Measurements from ENCODE around the gene SARS2.
"Not testable (repeated sequence)": the region's sequence is repeated elsewhere in the genome, so short reads cannot be mapped to it uniquely, and the experiment has no call there.

SARS2 gene, protein sequence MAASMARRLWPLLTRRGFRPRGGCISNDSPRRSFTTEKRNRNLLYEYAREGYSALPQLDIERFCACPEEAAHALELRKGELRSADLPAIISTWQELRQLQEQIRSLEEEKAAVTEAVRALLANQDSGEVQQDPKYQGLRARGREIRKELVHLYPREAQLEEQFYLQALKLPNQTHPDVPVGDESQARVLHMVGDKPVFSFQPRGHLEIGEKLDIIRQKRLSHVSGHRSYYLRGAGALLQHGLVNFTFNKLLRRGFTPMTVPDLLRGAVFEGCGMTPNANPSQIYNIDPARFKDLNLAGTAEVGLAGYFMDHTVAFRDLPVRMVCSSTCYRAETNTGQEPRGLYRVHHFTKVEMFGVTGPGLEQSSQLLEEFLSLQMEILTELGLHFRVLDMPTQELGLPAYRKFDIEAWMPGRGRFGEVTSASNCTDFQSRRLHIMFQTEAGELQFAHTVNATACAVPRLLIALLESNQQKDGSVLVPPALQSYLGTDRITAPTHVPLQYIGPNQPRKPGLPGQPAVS

DNA sequence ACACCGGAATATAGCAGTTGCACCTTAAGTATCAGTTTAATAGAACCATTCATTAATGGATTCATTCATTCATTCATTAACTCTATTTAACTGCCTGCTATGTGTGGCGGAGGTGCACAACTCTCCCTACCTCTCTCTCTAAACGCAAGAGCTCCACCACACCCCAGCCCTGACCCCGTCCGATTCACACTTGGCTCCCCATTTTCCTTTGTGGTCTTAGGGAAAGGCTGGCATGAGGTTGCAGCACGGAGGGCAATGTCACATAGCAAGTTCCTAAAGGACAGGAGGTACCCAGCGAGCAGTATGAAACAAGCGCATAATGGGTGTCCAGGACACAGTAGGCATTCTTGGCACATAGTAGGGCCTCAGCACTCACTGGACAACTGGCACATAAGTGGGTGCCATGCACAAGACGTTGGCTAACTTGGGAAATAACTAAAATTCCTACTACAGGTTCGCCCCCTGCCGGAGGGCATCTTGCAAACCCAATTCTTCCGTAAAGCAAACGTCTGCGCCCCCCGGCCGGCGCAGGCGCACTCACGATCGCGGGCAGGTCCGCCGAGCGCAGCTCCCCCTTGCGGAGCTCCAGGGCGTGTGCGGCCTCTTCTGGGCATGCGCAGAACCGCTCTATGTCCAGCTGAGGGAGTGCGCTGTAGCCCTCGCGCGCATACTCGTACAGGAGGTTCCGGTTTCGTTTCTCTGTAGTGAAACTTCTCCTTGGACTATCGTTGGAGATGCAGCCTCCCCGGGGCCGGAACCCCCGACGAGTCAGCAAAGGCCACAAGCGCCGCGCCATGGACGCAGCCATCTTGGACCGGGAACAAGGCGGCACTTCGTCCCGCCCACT lies at the start of gene SARS2:
Gene SARS2 (minus strand): TSS at position 835 of the 847 bp plus-strand sequence. CDS start 27 bp downstream, at position 808.
- DNase-seq, result peak; percentile 89

DNA sequence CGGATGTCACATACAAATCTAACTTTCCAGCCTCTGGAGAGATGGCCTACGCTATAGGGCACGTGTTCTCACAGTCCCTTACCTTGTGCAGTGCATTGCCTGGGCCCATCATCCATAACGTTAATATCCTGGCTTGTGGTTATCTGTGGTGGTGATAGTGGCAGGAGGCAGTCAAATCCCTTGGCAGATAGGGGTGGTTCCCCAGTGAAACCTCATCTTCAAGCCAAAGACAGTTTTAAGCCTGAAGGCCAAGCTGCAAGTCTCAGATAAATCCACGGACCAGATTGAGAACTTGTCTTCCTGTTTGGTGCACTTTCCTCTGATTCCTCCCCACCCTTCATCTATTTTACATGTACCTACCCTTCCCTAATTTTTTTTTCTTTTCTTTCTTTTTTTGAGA lies 49.2 kb upstream of the SARS2 start:
- no peak for DNase-seq

DNA sequence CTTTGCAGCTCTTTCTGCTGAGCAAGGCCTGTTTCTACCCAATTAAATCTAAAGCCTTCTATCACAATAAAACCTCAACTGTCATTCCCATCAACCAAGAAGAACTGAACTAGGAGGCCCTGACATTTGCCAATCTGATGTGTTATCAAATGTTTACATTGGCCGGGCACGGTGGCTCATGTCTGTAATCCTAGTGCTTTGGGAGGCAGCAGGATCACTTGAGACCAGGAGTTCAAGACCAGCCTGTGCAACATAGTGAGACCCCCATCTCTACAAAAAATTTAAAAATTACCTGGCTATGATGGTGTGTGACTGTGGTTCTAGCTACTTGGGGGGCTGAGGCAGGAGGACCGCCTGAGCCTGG lies 47.7 kb upstream of the SARS2 start:
- DNase-seq, result no peak

DNA sequence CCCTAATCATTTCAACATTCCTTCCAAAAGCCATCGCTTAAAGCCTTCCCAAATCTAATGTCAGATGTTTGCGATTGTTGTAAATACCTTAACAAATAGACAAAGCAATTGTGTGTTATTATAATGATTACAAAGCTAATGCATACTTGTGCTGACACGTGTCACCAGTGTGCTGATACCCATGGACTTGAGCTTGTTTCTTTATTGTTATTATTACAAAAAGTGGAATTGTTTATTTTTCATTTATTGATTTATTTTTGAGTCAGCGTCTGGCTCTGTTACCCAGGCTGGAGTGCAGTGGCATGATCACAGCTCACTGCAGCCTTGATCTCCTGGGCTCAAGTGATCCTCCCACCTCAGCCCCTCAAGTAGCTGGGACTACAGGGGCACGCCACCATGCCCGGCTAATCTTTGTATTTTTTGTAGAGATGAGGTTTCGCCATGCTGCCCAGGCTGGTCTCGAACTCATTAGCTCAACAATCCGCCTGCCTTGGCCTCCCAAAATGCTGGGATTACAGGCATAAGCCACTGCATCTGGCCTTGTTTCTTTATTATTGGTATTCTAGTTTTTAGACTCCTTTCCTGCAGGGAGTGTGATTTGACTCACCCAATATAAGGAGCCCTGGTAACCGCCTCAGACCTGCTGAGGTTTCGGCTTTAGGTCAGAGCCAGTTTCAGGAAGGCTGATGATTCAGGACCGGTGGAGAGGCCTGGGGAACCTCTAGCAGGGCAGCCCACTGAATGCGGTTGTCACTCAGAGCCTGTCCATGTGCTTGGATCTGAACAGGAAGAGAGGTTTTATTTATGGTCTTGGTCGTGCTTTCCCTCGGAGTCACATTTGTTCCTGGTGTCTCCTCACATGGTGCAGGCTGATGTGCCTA lies 47.1 kb upstream of the SARS2 start:
- DNase-seq, result no peak

DNA sequence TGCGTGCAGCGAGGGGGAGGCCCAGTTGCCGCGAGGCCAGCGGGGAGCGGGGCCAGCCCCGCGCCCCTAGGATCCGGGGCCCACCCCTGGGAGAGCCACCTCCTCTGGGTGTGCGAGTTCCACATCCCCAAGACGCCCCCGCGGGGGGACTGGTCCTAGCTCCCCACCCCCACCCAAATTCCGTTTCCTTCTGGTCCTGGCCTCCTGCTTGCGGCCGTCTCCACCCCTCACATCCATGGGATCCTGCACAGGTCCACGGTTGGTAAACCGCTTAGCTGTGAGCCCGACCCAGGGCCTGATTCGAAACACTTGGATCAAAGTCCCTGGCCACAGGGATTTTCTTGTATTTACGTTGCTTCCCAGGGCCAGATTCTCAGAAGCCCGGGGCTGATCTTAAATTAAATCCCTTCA lies 45.3 kb upstream of the SARS2 start:
- peak; percentile 41 for DNase-seq

DNA sequence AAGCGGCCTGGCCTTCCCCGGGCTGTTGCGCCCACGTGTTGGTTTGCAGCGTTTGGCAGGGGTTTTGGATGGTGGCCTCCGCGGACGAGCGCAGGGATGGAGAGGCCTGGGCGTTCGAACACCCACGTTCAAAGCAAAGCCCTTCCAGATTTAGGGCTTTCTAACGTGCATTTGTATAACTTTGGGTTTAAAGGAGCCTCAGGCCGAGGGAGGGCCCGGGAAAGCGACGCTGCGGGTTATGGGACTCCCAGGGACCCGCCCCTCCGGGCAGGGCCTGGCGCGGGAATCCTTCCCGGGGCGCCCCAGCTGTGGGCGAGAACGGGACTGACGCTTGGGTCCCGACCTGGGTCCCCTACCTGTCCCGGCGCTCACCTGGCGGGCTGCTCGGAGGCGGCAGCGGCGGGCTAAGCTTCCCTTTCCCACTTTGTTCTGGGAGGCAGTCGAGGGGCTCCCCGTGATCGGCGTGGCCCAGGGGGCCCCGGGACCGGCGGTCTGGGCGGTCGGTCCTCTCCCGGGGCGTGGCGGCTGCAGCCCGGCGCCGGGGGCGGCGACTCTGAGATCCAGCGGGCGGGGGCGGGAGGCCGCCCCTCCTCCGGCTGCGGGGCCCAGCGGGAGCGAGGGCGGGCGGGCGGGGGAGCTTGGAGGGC lies 44.8 kb upstream of the SARS2 start, which contains the start of gene FBXO17:
Gene FBXO17 (minus strand): TSS at position 529 of the 647 bp plus-strand sequence. CDS start 25,423 bp downstream, outside the sequence.
- peak; percentile 69 for DNase-seq

DNA sequence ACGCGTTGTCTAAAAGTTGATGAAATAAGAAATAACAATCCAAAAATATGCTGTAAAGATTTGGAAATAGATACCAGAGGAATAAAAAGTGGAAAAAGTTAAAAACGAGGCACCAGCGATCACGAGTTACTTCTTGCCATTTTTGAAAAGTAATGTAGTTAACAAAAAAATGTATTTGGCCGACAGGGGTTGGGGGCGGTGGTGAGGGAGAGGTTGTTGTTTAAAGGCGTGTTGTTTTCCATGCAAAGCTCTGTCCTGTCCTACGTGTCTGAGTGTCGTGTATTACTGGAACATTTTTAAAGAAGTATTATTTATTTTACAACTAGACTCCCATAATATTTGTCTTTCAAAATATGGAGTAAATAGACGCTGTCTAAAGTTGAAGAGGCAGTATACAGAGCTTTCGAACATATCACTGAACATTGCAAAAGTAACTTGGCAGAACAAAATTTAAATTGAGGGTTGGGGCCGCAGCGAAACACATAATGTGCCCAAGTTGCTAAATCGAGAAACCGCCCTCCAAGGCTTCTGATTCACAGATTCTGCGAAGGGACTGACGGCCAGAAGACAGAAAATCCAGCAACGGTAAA lies 44.2 kb upstream of the SARS2 start:
- DNase-seq, result no peak

DNA sequence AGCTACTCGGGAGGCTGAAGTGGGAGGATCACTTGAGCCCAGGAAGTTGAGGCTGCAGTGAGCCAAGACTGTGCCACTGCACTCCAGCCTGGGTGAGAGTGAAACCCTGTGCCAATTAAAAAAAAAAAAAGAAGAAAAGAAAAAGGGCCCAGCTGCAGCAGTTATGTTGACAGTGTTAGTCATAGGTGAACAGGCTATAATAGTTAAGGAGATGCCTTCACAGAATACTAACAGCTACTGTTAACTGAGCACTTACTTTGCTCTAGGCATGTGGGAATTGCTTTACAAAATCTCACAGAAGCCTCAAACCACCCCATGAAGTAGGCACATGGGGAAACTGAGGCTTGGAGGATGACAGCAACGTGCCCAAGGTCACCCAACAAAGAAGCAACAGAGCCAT lies 41.1 kb upstream of the SARS2 start:
- DNase-seq, result peak; percentile 28

DNA sequence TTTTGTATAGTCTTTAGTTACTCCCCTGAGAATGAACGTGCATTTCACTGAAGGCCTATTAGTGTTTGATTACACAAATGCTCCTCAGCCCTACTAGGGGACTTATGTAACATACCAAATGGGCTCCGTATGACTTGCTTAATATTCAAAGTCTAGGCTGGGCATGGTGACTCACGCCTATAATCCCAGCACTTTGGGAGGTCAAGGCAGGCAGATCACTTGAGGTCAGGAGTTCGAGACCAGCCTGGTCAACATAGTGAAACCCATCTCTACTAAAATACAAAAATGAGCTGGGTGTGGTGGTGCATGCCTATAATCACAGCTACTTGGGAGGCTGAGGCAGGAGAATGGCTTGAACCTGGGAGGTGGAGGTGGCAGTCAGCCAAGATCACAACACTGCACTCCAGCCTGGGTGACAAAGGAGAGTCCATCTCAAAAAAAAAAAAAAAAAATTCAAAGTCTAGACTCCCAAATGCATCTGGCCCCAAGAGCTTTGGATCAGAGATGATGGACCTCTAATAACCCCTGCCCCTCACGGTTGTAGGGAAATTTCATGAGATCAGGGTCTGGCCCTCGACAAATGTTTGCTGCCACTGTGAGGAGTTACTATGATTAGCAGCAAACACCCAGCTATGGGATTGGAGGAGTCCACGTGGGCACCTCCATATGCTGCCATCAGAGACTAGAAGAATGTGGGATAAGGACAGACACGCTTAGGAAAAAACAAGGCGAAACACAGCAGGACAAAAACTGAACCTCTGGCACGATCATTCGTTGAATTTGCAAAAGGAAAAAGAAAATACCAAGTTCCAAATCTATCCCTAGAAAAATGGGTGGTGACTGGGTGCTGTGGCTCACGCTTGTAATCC lies 40.3 kb upstream of the SARS2 start:
- peak; percentile 65 for DNase-seq

DNA sequence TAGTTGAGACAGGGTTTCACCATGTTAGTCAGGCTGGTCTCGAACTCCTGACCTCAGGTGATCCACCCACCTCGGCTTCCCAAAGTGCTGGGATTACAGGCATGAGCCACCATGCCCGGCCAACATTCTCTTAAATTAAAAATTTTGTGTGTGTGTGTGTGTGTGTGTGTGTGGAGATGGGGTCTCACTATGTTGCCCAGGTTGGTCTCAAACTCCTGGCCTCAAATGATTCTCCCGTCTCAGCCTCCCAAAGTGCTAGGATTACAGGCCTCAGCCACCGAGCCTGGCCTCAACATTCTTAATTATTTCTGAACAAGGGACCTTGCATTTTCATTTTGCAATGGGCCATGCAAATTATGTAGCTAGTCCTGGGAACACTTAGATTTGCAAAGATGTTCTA lies 35.6 kb upstream of the SARS2 start:
- not testable (repeated sequence) for DNase-seq

DNA sequence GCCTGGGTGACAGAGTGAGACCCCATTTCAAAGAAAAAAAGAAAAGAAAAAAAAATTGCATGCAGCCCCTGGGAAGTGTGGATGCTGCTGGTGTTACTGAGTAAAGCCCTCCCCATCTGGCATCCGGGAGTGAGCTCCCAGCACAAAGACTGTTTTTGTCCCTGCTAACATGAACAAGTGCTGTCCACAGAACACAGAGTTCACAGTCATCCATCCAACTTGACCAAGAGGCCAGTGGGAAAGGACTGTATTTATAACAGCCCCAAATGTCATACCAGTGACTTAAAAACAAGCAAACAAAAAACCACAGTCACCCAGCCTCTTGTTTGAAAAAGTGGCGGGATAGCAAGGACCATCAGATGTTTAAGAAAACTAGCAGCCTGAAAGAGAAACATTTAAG lies 34.2 kb upstream of the SARS2 start:
- DNase-seq, result no peak

DNA sequence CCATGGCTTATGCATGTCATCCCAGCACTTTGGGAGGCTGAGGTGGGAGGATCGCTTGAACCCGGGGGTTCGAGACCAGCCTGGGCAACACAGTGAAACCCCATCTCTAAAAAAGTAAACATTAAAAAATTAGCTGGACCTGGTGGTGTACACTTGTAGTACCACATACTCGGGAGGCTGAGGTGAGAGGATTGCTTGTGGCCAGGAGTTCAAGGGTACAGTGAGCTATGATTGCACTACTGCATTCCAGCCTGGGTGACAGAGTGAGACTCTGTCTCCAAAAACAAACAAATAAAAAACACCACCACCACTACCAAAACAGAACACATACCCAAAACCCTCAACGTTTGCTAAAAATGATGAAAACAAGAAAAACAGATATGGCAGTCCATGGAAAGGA lies 29.1 kb upstream of the SARS2 start:
- DNase-seq, result no peak

DNA sequence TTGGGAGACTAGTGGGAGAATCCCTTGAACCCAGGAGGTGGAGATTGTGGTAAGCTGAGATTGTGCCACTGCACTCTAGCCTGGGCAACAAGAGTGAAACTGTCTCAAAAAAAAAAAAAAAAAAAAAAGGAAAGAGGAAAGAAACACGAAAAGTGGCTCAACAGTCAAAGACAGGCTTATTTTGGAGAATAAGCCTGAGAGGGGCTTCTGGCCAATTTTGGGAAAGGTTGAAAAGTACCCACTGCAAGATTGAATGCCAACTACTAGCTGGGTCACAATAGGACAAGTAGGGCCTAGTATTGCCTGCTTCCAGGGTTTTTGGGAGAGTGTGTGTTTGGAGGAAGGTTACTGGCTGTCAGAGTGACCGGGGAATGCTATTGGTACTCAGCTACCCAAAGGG lies 27.7 kb upstream of the SARS2 start:
- DNase-seq, result no peak

DNA sequence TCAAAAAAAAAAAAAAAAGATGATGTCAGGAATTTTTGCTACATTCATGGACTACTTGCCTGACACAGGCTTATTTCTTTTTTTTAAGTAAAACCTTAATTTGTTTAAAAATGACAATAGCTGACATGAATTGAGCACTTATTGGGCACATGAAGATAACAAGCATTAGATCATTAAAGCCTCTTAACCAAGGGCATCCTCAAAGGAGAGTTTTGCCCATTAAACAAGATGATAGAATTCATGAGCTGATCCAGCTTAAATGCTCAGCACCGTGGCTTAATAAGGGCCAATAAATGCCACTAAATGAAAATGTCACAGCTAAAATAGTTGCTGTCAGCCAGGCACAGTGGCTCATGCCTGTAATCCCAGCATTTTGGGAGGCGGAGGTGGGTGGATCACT lies 25.7 kb upstream of the SARS2 start:
- DNase-seq, result no peak

DNA sequence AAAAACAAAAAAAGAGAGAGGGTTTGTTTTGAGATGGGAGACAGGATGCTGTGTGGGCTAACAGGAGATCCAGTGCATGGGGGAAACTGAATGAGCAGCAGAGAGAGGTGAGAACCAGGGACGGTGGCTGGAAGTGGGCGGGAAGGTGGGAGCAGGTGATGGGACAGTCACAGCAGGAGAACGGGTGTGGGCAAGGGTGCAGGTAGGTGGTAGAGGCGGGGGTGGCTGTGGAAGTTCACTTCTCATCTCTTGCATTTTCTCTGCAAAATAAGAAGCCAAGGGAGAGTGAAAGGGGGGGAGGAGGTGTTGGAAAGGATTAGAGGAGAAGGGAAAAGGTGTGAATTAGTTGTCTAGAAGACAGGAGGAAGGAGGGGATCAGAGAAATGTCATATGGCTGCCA lies 23.1 kb upstream of the SARS2 start:
- DNase-seq, result no peak

DNA sequence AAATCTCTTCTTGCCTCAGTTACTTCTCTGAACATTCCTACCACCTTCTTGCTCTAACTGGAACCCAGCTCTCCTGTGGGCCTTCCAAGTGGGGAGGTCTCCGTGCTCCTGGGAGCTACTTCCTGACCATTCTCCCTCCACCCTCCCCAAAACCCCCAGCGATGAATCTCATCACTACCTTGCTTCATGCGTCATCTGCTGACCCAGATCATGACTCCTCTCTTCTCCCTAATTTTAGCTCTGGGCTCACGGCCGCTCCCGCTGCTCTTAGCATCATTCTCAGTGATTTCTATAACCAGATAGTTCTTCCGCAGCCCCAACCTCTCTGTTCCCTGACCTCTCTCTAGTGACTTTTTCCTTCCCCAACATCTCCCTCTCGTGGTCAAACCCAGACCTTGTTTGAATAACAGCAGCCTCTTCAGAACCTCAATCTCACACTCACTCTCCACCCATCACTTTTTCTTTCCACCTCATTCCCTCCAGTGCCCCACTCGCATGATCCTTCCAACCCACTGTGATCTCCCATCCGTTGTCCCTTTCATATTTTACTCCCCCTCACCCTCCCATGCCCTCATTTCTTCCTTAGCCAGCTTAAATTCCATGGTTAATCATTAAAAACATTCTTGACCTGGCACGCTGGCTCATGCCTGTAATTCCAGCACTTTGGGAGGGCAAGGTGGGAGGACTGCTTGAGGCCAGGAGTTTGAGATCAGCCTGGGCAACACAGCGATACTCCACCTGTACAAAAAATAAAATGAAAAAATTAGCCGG lies 22.0 kb upstream of the SARS2 start:
- no peak for DNase-seq

DNA sequence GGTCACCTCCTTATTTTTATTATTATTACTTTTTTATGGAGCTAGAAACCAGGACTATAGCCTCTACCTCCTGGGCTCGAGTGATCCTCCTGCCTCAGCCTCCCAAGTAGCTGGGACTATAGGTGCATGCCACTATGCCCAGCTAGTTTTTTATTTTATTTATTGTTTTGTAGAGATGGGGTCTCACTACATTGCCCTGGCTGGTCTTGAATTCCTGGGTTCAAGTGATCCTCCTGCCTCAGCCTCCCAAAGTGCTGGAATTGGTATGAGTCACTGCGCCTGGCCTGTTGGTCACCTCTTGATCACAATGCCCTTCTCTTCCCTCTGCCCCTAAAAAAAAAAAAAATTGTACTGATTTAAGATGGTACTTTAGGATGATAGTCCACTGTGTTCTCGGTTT lies 20.6 kb upstream of the SARS2 start:
- DNase-seq, result no peak

DNA sequence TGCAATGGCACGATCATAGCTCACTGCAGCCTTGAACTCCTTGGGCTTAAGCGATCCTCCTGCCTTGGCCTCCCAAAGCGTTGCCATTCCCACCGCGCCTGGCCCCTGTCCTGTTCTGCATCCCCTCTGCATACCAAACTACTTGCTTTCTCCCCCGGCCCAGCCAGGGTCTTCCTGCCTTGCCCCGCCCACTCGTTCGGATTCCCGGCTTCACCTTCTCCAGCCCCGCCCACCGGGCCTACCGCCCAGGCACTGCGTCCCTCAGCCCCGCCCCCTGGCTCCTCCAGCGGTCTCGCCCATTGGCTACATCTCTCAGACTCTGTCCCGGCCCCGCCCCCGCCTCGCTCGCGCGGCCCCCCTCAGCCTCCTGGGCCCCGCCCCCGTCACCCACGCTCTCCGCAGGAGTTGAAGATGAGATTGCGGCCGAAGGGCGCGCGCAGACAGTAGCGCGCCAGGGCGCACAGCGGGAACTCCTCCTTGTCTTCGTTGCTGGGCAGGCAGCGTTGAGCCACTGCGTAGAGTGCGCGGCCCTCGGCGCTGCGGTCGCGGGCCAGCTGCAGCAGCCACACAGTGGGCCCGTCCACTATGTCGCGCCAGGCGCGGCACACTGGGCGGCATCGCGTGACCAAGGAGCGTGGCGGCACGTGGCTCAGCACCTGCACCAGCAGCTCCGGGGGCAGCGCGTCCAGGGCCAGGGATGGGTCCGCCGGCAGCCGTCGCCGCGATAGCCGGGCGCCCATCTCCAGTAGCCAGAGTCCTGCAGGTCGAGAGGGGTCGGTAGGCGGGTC lies 19.2 kb upstream of the SARS2 start:
- DNase-seq, result no peak

Measured in HCEC 1CT (cell line).